GM12878 (cell line): ENCODE results near the gene NOVA1. TPM values are rescaled to one million over a fixed set of nuclear protein-coding genes. Genes with fewer than 3 reads are reported as not detected.

Experiments used
- ATAC-seq: fragments of 200-7000 bp; cut with Tn5 transposase; 3 replicates; pipeline ENCODE4 v1.9.1; 2020; ENCODE audit warnings: mild to moderate bottlenecking, moderate library complexity
- BruUV-seq: library from RNA; stranded (reverse); fragments of 400-500 nt; replicated peaks from 2 replicates; lab custom pipeline; 2021; lab: Mats Ljungman, UMichigan
- CTCF ChIA-PET: fragments of 300-600 bp; sonication (Branson Sonifier 250); formaldehyde crosslinking; extraction: SDS; loops from one replicate; lab custom pipeline; 2021; ENCODE audit warnings: inconsistent platforms; lab: Yijun Ruan, JAX
- POLR2A ChIA-PET: fragments of 350-600 bp; formaldehyde crosslinking; extraction: SDS; loops from one replicate; lab custom pipeline; 2021; ENCODE audit warnings: inconsistent platforms; lab: Charles Lee
- RAD21 ChIA-PET: fragments of 300-600 bp; sonication (Branson Sonifier 250); formaldehyde crosslinking; loops from one replicate; lab custom pipeline; 2023; ENCODE audit warnings: antibody characterized with exemption; ENCODE audit not compliant: unreplicated experiment; lab: Charles Lee
- SMC1A ChIA-PET: fragments of 300-600 bp; sonication (Branson Sonifier 250); formaldehyde crosslinking; loops from one replicate; lab custom pipeline; 2023; ENCODE audit not compliant: unreplicated experiment, uncharacterized antibody; lab: Charles Lee
- DNase-seq: peaks from one replicate; pipeline ENCODE4 v3.0.0-alpha.2; 2011; ENCODE audit warnings: low read depth, low spot score
- FAIRE-seq: peaks from 3 replicates; lab custom pipeline; 2011; peaks lifted over from hg19 to GRCh38; lab: Jason Lieb, UNC
- H2AFZ ChIP-seq: 2 replicates; pipeline ENCODE4 v1.6.0; 2011; ENCODE audit warnings: low read depth, low read length, control low read depth; ENCODE audit not compliant: control insufficient read depth
- H3K27ac ChIP-seq: 2 replicates; pipeline ENCODE4 v1.5.1; 2011; ENCODE audit warnings: control low read depth; ENCODE audit not compliant: control insufficient read depth, insufficient read depth
- H3K27me3 ChIP-seq, 2 experiments: replicated peaks in 1 of 2; 2 replicates each; pipeline versions ENCODE4 v1.6.0 to v1.6.1; 2011; ENCODE audit warnings: low read length in 1 of 2; ENCODE audit not compliant: control insufficient read depth in 2 of 2, insufficient read depth in 2 of 2
- H3K36me3 ChIP-seq, 2 experiments: 2 replicates each; pipeline ENCODE4 v1.5.1; 2011; ENCODE audit warnings: low read length in 1 of 2; ENCODE audit not compliant: control insufficient read depth in 2 of 2, insufficient read depth in 2 of 2
- H3K4me1 ChIP-seq: 2 replicates; pipeline ENCODE4 v1.6.1; 2011; ENCODE audit warnings: mild to moderate bottlenecking, low read length, moderate library complexity, mixed read lengths; ENCODE audit not compliant: control insufficient read depth, insufficient read depth
- H3K4me2 ChIP-seq: 2 replicates; pipeline ENCODE4 v1.6.0; 2011; ENCODE audit warnings: control low read depth; ENCODE audit not compliant: control insufficient read depth, insufficient read depth
- H3K4me3 ChIP-seq: fragments of 200-600 bp; sonication (generic); 2 replicates; pipeline ENCODE4 v1.5.1; 2016
- H3K79me2 ChIP-seq: 2 replicates; pipeline ENCODE4 v1.6.0; 2011; ENCODE audit warnings: low read length; ENCODE audit not compliant: control insufficient read depth, insufficient read depth
- H3K9ac ChIP-seq: 2 replicates; pipeline ENCODE4 v1.8.0; 2011; ENCODE audit warnings: low read length, control low read depth, mixed read lengths; ENCODE audit not compliant: control insufficient read depth, insufficient read depth
- H3K9me3 ChIP-seq: replicated peaks from 3 replicates; pipeline ENCODE4 v1.5.1; 2011; ENCODE audit warnings: mild to moderate bottlenecking, low read length; ENCODE audit not compliant: control insufficient read depth, insufficient read depth
- H4K20me1 ChIP-seq: 2 replicates; pipeline ENCODE4 v1.6.0; 2011; ENCODE audit not compliant: control insufficient read depth, insufficient read depth
- BHLHE40 ChIP-seq, 2 experiments: fragments of 450-650 bp in 1 of 2; IDR thresholded peaks; 2 replicates each; pipeline ENCODE4 v1.6.1; 2011 to 2017; ENCODE audit warnings: low read depth in 2 of 2, borderline replicate concordance in 1 of 2, improper control_type of control experiment in 1 of 2, low read length in 1 of 2, mild to moderate bottlenecking in 1 of 2
- CHD4 ChIP-seq: fragments of 200-600 bp; sonication (generic); IDR thresholded peaks from 2 replicates; pipeline ENCODE4 v1.6.1; 2016; ENCODE audit warnings: mild to moderate bottlenecking
- CREB1 ChIP-seq: IDR thresholded peaks from 2 replicates; pipeline ENCODE4 v1.6.1; 2012; ENCODE audit warnings: low read depth, mild to moderate bottlenecking, inconsistent platforms
- EZH2 ChIP-seq: IDR thresholded peaks from 2 replicates; pipeline ENCODE4 v1.6.1; 2012; ENCODE audit warnings: low read depth, mild to moderate bottlenecking, control low read depth, inconsistent platforms, low read length, borderline replicate concordance; ENCODE audit not compliant: control insufficient read depth
- HDAC2 ChIP-seq: fragments of 200-600 bp; sonication (generic); IDR thresholded peaks from 2 replicates; pipeline ENCODE4 v1.6.1; 2017
- MAX ChIP-seq: IDR thresholded peaks from 2 replicates; pipeline ENCODE4 v1.6.1; 2012; ENCODE audit warnings: low read depth, low read length, improper control_type of control experiment
- PML ChIP-seq: IDR thresholded peaks from 2 replicates; pipeline ENCODE4 v1.6.1; 2012; ENCODE audit warnings: low read length, inconsistent platforms
- RB1 ChIP-seq: fragments of 450-650 bp; formaldehyde crosslinking; IDR thresholded peaks from 2 replicates; pipeline ENCODE4 v1.6.1; 2017; ENCODE audit warnings: mild to moderate bottlenecking, borderline replicate concordance
- RELA ChIP-seq: fragments of 450-650 bp; IDR thresholded peaks from 2 replicates; pipeline ENCODE4 v1.8.0; 2014; ENCODE audit warnings: borderline replicate concordance; ENCODE audit not compliant: partially characterized antibody
- SPI1 ChIP-seq: IDR thresholded peaks from 2 replicates; pipeline ENCODE4 v1.6.1; 2011; ENCODE audit warnings: low read depth, mild to moderate bottlenecking, low read length, moderate library complexity, borderline replicate concordance; ENCODE audit not compliant: insufficient read depth
- SREBF1 ChIP-seq: IDR thresholded peaks from 2 replicates; pipeline ENCODE4 v1.6.1; 2012; ENCODE audit warnings: mild to moderate bottlenecking, low read length
- WGBS: methylation state at CpG from one replicate; pipeline ENCODE4 v1.1.6; 2016; ENCODE audit warnings: low lambda C conversion rate; ENCODE audit not compliant: insufficient replicate concordance, insufficient coverage; ENCODE audit errors: missing lambda C conversion rate; 5-methylcytosine and 5-hydroxymethylcytosine counted together
- in situ Hi-C: fragments of 300-500 bp; cut with MboI; formaldehyde crosslinking; loops from 9 replicates; pipeline ENCODE4 v1.14.3; 2018; ENCODE audit warnings: mixed read lengths
- intact Hi-C: fragments of 100-400 bp; cut with micrococcal nuclease; formaldehyde crosslinking; loops from one replicate; pipeline ENCODE4 v1.14.2; 2022; ENCODE audit not compliant: unreplicated experiment
- polyA plus RNA-seq, 11 experiments: library from polyadenylated mRNA; depleted of rRNA in 4 of 11; unstranded in 6 of 11; stranded (reverse) in 5 of 11; fragments of >200 nt; fragmentation: Nextera tagmentation in 4 of 11; fragmentation: Illumina TruSeq in 1 of 11; extraction: Ambion mirVana in 4 of 11; extraction: Trizol in 1 of 11; gene quantifications; 1 replicate in 1 of 11; 2 replicates in 10 of 11; pipeline versions ENCODE4 v1.2.1 to v1.2.3, GENCODE V29; 2011 to 2016; ENCODE audit warnings: inconsistent platforms in 2 of 11, missing spikeins in 2 of 11, low read depth in 1 of 11
- total RNA-seq, 4 experiments: library from RNA; depleted of rRNA in 3 of 4; stranded (reverse); fragments of >200 nt in 3 of 4; fragmentation: Illumina TruSeq in 1 of 4; extraction: Trizol in 1 of 4; gene quantifications; 2 replicates each; pipeline versions ENCODE4 v1.2.1 to v1.2.3, GENCODE V29; 2013 to 2021

Gene NOVA1
- total and polyA plus RNA-seq, 10 of the 15 experiments (the other 5 are each of a cell fraction or from before 2014, with no cell fraction given), result 0.05 to 0.41 TPM; not detected in 8

GRCh38 chr14:26594756-26595545 is 2.9 kb downstream of the NOVA1 start:
- Histone ChIP-seq H2AFZ (no peak overlapping the region), H3K4me2 (no peak overlapping the region), H3K27ac (no peak overlapping the region), H3K4me3 (no peak overlapping the region), H3K79me2 (no peaks in the 10 kb centered on the region), H3K27me3 (no peaks in the 10 kb centered on the region), H3K9ac (no peak overlapping the region), H3K36me3 (no peaks in the 10 kb centered on the region), H3K4me1 (no peaks in the 10 kb centered on the region), H4K20me1 (no peaks in the 10 kb centered on the region), H3K9me3 (no peaks in the 10 kb centered on the region; the same call in 2 of the 3 replicates)
- intact Hi-C loops (no loop called here), in situ Hi-C loops (no loop called here)
- DNase-seq (no peak), FAIRE-seq (no peak), ATAC-seq (no peak)
- BruUV-seq, result no TSS peak
- TF ChIP-seq RB1, result no peak
- TF ChIP-seq RELA, result no peak
- TF ChIP-seq SPI1, result no peak
- no peak for TF ChIP-seq PML
- TF ChIP-seq SREBF1, result no peak
- TF ChIP-seq MAX, result no peak
- no peak for TF ChIP-seq BHLHE40 (IDR thresholded peaks at IDR 0.05; ENCODE audit: borderline replicate concordance in 1 of 2, low read depth in 2 of 2, low read length in 1 of 2)
- TF ChIP-seq HDAC2, result no peak
- no peak for TF ChIP-seq CREB1
- no peak for TF ChIP-seq EZH2
- TF ChIP-seq CHD4, result no peak
- RAD21 ChIA-PET, result no interaction called here
- CTCF ChIA-PET, result no interaction called here
- SMC1A ChIA-PET, result no interaction called here
- 16% methylated on average over 2 of the region's 2 CpGs for WGBS
- POLR2A ChIA-PET, result no interaction called here
